Sigmoid colon (tissue), 4 donors: ENCODE results near the gene DBN1.

ENCODE experiments used
- POLR2AphosphoS5 ChIP-seq, 4 donors: sonication (generic); formaldehyde crosslinking; IDR thresholded peaks; one replicate each; pipeline ENCODE4 v1.6.1; 2017; ENCODE audit warnings: antibody characterized with exemption in 4 of 4
- TF ChIP-seq, protein P1 (sequence below), 4 experiments: fragments of 450-650 bp in 3 of 4; fragments of 200-600 bp in 1 of 4; IDR thresholded peaks; one replicate each; pipeline ENCODE4 v1.5.1; 2016 to 2019; ENCODE audit warnings: antibody characterized with exemption in 4 of 4, mild to moderate bottlenecking in 3 of 4, moderate library complexity in 2 of 4

- TF ChIP-seq POLR2AphosphoS5 (IDR thresholded peaks at IDR 0.05) = no peak
- TF ChIP-seq, protein P1, sequence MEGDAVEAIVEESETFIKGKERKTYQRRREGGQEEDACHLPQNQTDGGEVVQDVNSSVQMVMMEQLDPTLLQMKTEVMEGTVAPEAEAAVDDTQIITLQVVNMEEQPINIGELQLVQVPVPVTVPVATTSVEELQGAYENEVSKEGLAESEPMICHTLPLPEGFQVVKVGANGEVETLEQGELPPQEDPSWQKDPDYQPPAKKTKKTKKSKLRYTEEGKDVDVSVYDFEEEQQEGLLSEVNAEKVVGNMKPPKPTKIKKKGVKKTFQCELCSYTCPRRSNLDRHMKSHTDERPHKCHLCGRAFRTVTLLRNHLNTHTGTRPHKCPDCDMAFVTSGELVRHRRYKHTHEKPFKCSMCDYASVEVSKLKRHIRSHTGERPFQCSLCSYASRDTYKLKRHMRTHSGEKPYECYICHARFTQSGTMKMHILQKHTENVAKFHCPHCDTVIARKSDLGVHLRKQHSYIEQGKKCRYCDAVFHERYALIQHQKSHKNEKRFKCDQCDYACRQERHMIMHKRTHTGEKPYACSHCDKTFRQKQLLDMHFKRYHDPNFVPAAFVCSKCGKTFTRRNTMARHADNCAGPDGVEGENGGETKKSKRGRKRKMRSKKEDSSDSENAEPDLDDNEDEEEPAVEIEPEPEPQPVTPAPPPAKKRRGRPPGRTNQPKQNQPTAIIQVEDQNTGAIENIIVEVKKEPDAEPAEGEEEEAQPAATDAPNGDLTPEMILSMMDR (IDR thresholded peaks at IDR 0.05) = no peak
Measured at GRCh38 chr5:177520916-177521513, 47.6 kb upstream of the DBN1 start.
